ENCODE measurements around the gene FGF3.

FGF3 gene

DNA sequence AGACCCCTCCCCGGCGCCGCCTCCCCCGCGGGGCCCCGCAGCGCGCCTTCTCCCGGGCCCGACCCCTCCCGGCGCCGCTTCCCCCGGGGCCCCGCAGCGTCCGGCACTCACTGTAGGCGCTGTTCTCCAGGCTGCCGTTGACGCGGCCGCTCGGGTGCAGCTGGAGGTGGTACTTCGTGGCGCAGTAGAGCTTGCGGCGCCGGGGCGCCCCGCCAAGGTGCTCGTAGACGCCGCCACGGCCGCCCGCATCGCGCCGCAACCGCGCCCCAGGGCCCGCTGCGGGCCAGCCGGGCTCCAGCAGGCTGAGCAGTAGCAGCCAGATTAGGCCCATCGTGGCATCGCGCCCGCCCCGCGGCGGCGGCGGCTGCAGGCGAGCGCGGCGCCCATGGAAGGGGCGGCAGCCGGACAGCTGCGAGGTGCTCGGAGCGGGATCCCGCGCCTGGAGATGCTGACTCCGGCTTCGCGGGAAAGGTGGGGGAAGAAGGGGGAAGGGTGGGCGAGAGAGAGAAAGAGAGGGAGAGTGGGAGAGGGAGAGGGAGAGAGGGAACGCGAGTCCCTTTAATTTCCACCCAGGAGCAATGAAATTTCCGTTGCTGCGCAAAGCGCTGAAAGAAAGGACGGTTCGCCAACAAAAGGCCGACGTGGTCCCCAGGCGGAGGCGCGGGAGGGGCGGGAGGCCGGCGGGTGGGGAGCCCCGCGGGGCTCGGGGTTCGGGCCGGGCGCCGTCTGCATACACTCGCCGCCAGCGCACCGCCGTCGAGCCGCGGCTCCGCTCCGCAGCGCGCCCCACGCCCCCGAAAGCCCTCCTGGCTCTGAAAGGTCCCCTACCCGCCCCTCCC is at the start of gene FGF3:
Gene FGF3, minus strand, starts transcription at position 814 of the 839 bp plus-strand sequence. Its CDS starts 483 bp downstream, at position 331.
- DNase-seq, result no peak

DNA sequence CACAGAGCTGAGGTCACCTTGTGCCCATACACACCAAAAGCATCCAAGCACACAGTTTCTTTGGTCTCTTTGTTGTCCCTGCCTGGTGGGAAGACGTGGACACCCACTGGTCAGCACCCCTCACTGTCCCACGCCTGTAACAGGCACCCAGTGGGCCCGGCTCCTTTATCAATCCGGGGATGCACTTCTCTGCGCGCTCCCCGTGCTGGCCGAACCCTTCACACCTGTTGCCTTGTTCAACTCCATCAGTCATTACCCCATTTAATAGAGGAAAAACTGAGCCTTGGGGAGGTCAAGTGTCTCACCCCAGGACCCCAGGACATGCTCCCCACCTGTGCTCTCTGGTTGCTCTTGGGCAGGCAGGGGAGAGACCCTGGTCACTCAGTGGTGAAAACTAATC is 49.7 kb upstream of the FGF3 start:
- DNase-seq, result no peak

DNA sequence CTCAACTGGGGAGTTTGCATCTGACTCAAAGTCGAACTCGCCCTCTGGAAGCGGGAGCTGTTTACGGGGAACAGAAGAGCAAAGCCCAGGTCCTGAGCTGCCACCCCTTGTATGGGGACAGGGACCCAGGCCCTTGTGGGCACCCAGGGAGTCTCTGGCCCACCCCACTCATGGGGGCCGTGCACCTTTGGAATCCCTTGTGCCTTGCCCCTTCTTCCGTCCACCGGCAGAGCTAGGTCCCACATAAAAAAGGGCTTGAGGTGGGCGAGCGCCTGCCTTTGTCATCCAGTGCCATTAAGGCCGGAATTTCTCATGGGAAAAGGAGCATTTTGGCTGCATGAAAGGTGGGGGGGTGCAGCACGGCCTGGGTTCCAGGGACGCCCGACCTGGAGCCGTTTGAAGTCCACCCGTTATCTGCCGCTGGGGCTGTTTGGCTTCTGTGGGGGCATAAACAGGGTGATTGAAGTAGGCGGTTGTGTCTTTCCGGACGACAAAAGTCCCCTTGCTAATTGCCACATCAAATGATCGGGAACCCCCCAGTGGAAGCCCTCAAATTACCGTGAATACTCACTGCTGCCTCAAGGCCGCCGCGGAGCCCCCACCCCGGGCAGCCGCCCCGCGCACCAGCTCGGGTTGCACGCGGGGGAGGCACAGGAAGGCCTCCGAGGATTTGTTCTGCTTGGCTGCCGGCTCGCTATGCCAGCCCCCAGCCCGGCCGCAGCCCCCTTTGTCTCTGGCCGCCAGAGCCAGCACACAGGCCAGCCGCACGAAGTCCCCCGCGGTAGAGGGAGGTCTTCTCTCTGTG is 49.0 kb upstream of the FGF3 start:
- DNase-seq, result peak; percentile 87

DNA sequence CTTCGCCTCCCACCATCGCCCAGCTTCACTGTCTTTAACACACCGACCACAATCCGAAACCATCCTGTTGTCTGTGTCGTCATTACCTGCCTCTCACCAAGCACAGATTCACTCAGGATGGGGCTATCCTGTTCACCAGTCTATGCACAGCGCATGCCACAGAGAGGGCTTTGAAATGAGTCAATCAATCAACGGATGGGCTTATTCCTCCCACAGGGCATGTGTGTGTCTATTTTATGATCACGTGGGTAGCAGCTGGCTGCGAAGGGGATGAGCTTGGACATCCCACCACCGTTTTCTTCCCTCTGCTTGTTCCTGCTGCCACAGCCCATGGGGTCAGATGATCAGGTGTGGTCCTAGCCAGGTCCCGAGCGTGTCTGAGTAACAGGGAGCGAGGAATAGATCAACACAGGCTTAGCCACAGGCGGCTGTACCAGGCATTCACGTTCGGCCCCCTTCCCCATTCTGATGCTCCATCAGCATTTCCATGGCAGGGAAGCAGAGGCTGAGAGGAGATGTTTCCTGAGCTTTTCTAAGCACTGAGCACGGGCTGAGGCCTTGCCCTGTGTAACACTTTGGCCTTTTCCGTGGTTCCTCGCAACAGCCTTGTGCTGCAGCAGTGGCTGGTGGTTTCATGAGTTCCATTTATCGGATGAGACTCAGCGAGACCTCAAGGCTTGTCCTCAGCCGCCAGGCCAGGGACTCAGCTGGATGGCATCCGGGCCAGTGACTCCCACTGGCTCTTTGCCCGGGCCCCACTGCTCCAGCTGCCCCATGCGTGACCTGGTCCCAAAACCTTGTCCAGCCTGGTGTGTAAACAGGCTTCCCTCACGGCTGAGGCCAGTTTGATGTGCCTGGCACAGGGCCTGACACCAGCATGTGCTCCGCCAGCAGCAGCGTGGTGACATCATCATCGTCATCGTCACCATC is 48.1 kb upstream of the FGF3 start:
- DNase-seq, result no peak

- DNase-seq, result no peak
Observed at GRCh38 chr11:69866648-69867047, 47.4 kb upstream of the FGF3 start.

GRCh38 chr11:69865707-69866106 is 46.5 kb upstream of the FGF3 start:
- DNase-seq, result no peak

DNA sequence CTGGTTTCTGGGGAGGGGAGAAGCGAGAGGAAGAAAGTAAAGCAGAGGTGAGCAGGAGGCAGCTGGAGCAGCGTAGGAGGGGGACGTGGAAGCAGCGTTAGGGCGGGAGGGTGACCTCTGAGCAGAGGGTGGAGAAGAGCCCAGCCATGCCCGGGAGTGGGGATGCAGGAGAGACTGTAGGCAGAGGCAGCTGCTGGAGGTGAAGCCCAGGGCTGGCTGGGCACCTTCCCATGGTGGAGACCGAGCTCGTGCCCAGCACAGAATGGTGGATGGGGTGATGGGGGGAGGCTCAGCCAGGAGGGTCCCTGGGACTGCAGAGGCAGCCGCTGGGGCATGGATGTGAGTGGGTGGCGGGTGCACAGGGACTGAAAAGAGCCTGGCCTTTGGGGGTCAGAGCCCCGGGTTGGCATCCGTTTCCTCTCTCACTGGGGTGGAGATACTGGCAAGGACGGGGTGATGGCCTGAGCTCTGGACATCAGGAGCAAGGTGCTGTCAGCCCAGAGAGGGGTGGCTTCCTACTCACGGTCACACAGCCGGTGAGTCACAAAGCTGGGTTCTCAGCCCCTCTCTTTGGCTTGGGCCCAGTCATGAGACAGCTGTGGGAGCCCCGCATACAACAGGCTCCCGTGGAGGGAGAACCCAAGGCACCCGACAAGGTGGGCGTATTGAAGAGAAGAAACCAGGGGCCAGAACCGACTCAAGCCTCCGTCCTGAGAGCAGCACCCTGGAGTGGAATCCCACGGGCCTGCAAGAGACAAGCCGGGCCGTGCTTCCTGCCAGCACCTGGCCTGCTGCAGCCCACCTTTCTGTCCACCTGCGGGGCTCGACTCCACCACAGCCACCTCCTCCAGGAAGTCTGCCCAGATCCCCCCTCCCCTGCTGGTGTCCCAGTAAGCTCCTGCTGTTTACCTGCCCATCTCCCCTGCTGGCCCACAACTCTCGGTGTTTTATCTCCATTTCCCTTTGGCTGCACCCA is 45.8 kb upstream of the FGF3 start:
- DNase-seq, result no peak

DNA sequence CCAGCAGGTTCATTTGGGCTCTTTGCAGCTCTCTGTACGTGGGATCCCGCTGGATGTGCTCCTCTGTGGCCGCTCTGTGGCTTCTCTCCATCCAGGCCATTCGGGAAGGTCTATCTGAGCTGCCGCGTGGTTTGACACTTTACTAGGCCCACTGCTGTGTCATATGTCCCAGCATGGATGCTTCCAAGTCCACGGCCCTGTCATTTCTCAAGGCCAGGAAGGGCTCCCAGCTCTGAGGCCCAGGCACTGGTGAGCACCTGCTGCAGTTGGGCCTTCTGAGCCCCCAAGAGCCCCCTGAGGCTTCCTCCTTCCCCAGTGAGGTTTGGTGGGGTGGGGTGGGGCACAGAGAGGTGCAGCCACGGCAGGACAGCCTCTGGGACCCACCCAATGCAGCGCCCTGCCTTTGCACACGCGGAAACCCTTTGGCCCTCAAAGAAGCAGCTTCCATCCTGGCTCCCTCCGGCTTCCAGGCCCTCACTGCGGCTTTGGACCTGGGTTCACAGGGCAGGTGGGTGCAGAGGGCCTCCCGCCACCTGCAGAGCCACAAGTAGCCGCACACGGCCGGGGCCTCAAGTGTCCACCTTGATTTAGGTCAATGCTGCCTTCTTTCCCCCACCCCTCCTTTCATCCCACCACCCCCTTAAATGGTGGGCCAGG is 44.5 kb upstream of the FGF3 start:
- DNase-seq, result no peak

DNA sequence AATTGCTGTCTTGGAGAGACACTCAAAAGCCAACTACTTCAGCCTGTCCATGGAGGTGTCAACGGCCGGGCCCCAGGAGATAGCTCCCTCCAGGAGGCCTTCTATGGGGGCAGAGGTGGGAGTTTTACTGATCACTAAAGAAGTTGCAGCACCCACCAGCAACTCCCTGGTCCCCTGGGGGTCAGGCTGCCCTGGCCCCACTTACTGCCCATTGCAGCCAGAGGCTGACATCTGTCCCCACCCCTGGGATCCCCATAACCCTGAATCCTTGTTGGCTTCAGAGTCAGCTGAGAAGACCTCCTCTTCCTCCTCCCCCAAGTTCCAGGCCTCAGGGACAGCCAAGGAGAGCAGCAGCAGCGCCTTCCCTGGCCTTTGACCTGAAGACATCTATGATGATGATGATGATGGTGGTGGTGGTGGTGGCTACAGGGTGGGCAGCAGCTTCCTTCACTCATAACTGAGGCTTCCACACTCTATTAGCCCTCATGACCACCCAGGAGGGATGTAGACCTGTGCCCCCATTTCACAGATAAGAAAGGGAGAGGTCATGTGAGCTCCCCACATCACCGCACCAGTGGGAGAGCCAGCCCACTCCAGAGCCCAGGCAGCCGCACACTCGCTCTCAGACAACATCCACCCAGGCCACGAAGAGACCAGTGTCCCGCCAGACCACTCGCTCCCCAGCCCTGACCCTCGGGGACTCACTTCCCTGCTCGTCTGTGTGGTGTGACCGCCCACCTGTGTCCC is 43.8 kb upstream of the FGF3 start:
- no peak for DNase-seq

- no peak for DNase-seq
Observed at GRCh38 chr11:69862331-69862771, 43.1 kb upstream of the FGF3 start.

- no peak for DNase-seq
Observed at GRCh38 chr11:69861901-69862300, 42.7 kb upstream of the FGF3 start.

DNA sequence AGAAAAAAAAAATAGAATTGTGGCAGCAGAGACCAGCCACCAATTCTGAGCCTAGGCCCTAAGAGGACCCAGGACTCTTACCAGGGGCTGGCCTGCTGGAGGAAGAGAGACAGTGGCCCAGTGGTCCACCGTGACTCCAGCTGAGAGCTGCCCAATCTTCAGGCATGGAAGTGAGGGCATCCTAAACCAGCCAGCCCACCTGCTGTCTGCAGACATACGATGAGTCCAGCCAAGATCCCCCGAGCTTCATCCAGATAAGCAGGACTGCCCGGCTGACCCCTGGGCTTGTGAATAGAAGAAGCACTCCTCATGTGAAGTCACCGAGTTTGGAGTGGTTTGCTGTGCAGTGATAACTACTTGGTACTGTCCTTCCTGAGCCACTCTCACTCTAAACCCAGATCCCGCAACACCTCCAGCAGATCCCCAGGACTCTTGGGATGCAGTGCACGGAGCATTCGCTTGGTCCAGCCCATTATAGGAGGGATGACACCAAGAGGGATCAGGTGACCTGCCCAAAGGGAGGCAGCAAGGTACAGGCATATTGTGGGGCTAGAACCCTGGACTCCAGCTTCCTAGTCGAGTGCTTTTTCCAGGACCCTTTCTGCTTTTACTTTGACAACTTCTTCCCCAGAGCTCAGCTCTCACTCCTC is 41.7 kb upstream of the FGF3 start:
- no peak for DNase-seq

GRCh38 chr11:69860244-69860643 is 41.0 kb upstream of the FGF3 start:
- no peak for DNase-seq

- no peak for DNase-seq
Observed at GRCh38 chr11:69859275-69859934, 40.2 kb upstream of the FGF3 start.

DNA sequence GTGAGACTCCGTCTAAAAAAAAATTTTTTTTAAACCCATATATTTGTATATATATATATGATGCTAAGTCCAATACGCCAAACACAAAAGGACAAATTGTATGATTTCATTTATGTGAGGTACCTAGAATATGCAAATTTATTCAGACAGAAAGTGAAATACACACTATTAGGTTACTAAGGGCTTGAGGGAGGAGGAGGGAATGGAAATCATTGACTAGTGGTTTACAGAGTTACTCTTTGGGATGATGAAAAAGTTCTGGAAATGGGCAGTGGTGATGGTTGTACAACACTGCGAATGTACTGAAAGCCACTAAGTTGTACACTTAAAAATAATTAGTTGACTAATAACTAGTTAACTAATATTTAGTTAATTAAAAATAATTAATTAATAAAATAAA is 36.2 kb upstream of the FGF3 start:
- DNase-seq, result no peak

DNA sequence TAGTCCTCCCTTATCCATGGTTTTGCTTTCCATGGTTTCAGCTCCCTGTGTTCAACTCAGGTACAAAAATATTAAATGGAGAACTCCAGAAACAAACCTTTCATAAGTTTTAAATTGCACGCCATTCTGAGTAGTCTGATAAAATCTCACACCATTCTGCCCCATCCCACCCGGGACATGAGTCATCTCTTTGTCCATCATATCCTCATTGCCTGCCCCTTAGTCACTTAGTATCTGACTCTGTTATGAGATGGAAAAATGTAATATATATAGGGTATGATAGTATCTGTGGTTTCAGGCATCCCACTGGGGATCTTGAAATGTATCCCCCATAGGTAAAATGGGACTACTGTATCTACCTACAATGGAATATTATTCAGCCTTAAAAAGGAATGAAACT is 35.5 kb upstream of the FGF3 start:
- DNase-seq, result no peak

GRCh38 chr11:69852056-69852455 is 32.8 kb upstream of the FGF3 start:
- no peak for DNase-seq

- no peak for DNase-seq
Observed at GRCh38 chr11:69848201-69848600, 29.0 kb upstream of the FGF3 start.

GRCh38 chr11:69844396-69844795 is 25.2 kb upstream of the FGF3 start:
- DNase-seq, result no peak
